ENCODE measurements around the gene ZNF778.
"Not testable (repeated sequence)": the region's sequence is repeated elsewhere in the genome, so short reads cannot be mapped to it uniquely, and the experiment has no call there.

Gene ZNF778

DNA sequence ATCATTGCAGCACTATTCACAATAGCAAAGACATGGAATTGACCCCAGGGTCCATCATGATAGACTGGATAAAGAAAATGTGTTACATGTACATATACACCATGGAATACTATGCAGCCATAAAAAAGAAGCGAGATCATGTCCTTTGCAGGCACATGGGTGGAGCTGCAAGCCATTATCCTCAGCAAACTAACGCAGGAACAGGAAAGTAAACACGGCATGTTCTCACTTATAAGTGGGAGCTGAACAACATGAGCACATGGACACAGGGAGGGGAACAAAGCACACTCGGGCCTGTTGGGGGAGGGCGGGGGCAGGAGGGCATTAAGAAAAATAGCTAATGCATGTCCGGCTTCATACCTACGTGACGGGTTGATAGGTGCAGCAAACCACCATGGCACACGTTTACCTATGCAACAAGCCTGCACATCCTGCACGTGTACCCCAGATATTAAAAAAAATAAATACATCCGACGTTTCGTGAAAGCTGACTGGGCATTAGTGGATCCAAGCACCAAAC, 28.9 kb downstream of the ZNF778 start:
- Mint-ChIP-seq H3K27ac (no peak overlapping the region), H3K4me1 (peaks cover 14% of the 10 kb centered on the region), H3K4me3 (peak overlapping the region; percentile 67), H3K36me3 (peaks cover 10% of the 10 kb centered on the region), H3K27me3 (no peaks in the 10 kb centered on the region), H3K9me3 (peaks cover 9% of the 10 kb centered on the region)
- no peak for ATAC-seq

DNA sequence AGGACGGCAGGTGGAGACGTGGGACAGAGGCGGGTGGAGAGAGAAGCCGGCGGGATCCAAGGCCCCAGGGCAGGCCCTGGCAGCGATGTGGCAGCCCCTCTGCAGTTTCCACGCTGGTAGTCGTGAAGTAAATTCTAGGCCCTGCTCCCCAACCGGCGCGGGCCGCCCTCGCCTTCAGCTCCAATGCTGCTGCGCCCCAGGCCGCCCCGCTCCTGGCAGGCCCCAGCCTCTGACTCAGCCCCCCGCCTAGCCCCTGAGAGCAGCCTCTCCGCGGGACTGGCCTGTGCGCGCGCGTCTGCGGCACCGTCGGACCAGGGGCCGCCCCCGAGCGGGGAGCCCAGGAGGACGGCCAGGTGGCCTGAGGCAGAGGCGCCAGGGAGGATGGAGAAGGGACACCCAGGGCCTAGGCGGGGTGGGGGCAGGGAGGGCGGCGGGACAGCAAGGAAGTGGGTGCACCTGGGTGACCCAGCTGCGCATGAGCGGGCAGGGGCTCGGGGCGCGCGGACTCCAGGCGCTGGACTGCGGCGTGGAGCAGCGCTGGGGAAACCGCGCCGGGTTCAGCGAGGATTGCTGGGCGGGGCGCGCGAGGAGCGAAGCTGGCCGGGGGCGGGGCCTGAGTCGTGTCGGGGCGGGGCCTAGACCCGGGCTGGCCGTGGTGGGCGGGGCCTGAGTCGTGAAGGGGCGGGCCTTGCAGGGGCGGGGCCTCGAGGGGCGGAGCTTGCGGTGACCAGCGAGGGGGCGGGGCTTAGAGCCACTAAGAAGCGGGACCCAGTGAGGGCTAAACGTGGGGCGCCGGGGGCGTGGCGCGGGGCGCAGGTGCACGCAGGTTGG, 29.6 kb downstream of the ZNF778 start:
- Mint-ChIP-seq H3K36me3 (peaks cover 10% of the 10 kb centered on the region), H3K9me3 (peaks cover 12% of the 10 kb centered on the region), H3K27me3 (no peaks in the 10 kb centered on the region), H3K4me1 (peaks cover 10% of the 10 kb centered on the region), H3K27ac (no peak overlapping the region), H3K4me3 (peak overlapping the region; percentile 67)
- peak; percentile 92 for ATAC-seq

DNA sequence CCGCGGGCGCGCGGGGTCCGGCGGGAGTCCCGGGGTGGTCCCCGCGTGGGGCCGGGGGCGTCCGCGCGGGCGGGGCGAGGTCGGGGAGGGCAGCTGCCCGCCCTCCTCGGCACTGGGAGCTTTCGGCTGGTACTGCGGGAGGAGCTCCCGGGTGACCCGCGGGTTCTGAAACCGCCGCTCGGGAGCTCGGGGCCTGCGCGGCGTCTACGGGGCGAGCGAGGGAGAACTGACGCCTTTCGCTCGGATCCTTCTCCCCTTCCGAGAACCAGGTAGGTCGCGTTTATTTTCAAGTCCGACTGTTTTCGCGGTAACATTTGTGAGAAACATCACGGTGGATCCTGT, 30.2 kb downstream of the ZNF778 start:
- Mint-ChIP-seq H3K9me3 (peaks cover 12% of the 10 kb centered on the region), H3K4me3 (peak overlapping the region; percentile 67)
- not testable (repeated sequence) for ATAC-seq, H3K27ac Mint-ChIP-seq, H3K27me3 Mint-ChIP-seq, H3K36me3 Mint-ChIP-seq, H3K4me1 Mint-ChIP-seq

DNA sequence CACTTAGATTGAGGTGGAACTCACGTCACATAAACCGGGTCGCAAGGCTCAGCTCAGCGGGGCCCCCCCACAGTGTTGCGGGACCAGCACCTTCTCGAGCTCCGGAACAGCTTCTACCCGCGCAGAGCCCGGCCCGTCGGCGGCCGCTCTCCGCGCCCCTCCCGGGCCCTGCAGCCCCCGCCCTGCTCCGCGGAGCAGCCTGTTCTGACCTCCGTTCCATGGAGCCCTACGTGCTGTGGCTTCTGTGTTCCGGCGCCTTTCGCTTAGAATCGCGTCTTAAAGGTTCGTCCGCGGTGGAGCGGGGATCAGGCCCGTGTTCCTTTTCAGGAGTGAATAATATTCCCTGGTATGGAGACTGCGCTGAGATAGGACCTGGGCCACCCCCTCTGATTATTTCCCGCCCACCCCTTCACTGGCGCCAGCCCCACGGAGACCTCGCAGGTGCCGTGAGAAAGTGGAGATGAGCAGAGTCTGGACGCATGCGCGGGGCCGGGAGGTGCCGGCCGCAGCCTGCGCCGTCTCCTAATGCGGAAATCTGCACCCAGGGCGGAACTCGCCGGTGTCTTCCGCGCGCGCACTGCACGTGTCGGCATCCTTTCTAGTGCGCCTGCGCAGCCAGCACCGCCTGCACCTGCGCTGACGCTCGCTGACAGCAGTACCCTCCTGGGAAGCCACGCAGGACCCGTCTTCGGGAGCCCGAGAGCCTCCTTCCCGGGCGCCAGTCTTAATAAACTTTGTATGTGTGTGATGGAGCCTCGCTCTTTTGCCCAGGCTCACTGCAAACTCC, 30.9 kb downstream of the ZNF778 start:
- H3K4me1 Mint-ChIP-seq: no peaks in the 10 kb centered on the region
- H3K27ac Mint-ChIP-seq: no peak overlapping the region
- ATAC-seq: no peak
- peaks cover 10% of the 10 kb centered on the region for H3K36me3 Mint-ChIP-seq
- peaks cover 12% of the 10 kb centered on the region for H3K9me3 Mint-ChIP-seq
- H3K4me3 Mint-ChIP-seq: peak overlapping the region; percentile 41
- H3K27me3 Mint-ChIP-seq: no peaks in the 10 kb centered on the region

DNA sequence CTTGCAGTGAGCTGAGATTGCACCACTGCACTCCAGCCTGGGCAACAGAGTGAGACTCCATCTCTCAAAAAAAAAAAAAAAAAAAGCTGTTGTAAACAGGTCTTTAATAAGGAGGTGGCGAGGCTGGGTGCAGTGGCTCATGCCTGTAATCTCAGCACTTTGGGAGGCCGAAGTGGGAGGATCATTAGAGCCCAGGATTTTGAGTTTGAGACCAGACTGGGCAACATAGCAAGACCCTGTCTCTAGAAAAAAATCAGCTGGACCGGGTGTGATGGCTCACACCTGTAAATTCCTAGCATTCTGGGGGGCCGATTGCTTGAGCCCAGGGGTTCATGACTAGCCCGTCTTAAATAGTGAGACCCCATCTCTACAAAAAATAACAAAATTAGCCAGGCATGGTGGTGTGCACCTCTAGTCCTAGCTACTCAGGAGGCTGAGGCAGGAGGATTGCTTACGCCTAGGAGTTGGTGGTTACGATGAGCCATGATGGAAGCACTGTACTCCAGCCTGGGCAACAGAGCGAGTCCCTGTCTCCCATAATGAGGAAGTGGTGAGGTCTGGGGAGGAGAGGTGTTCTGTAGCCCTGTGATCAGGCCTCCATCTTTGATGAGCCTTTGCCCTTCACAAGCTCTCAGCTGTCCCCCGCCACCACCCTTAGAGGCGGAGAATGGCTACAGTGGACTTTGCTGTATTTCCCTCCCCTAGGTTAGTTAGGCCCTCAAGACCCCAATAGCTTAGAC, 36.2 kb downstream of the ZNF778 start:
- H3K9me3 Mint-ChIP-seq: peaks cover 12% of the 10 kb centered on the region
- no peak overlapping the region for H3K27ac Mint-ChIP-seq
- peaks cover 28% of the 10 kb centered on the region for H3K27me3 Mint-ChIP-seq
- H3K4me3 Mint-ChIP-seq: no peak overlapping the region
- no peak for ATAC-seq
- peaks cover 16% of the 10 kb centered on the region for H3K4me1 Mint-ChIP-seq
- H3K36me3 Mint-ChIP-seq: peaks cover 16% of the 10 kb centered on the region

DNA sequence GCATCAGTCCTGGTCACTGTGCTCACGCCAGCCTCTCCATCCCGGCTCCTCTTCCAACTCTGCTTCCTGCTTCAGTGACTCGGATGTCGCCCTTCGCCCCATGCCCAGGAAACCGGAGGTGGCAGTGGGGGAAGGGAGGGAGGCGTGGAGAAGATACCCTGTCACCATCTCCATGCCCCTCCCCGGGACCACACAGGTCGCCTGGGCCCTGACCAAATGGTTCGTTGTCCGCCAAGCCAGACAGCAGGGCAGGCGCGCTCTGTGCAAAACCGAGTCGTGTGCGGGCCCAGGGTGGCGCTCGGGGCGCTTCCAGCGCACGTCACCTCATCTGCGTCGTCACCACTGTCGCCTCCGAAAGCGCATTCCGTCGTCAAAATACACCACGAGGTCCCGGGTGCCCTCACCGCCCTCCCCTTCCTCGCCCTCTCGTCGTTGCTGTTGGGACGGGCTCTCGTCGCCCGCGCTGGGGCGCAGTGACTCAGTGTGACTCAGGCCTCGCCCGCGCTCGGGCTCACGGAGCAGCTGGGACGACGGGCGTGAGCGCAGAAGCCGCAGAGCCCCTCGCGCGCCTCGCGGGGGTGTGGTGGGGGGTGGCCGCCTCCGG, 39.2 kb downstream of the ZNF778 start:
- Mint-ChIP-seq H3K4me3 (peak overlapping the region; percentile 48), H3K4me1 (peaks cover 17% of the 10 kb centered on the region), H3K27ac (peak overlapping the region; percentile 39), H3K36me3 (peaks cover 7% of the 10 kb centered on the region), H3K9me3 (peaks cover 2% of the 10 kb centered on the region), H3K27me3 (peaks cover 38% of the 10 kb centered on the region)
- ATAC-seq: no peak

DNA sequence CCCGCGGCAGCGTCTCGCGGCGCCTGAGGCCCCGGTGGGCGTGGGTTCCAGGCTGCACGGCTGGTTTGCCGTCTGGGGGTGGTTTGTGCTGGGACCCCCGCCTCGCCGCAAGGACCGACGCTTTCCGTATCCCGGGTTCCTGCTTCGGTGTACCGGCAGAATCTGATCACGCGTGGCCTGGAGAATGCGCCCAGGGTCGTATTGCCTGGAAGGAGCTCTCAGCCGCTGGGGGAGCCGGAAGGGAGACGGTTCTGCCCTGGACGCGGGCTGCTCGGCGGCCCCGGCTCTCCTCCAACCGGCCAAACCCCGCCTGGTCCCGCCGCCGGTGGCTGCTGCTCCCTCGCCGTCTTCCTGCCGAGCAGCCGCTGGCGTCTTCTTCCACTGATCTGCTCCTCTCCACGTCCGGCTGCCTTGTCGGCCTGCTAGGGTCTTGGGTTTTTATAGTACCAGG, 39.8 kb downstream of the ZNF778 start:
- Mint-ChIP-seq H3K27ac (peak overlapping the region; percentile 73), H3K4me1 (peaks cover 23% of the 10 kb centered on the region), H3K9me3 (peaks cover under 1% of the 10 kb centered on the region), H3K27me3 (peaks cover 38% of the 10 kb centered on the region), H3K4me3 (peak overlapping the region; percentile 69), H3K36me3 (peaks cover 10% of the 10 kb centered on the region)
- ATAC-seq: no peak

DNA sequence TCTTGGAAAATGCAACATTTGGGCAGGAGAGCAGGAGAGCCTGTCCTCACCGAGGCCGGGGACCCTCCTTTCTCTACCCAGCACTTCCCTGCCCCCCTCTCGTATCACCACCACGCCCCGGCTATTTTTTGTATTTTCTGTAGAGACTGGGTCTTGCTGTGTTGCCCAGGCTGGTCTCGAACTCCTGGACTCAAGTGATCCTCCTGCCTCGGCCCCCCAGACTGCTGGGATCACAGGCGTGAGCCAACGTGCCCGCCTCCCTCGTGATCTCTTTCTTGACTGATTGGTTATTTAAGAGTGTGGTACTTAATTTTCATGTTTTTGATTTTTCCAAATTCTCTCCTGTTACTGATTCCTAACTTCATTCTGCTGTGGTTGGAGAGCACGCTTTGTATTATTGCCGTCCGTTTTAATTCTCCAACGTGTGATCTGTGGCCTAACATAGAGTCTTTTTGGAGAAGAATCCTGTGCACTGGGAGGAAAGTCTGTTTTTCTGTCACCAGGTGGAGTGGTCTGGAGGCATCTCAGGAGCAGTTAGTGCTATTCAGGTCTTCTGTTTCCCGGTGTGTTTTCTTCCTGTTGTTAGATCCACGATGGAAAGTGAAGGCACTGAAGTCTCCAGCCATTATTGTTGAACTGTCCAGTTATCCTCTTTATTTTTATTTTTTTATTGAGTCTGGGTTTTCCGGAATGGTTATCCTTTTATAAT, 40.4 kb downstream of the ZNF778 start:
- Mint-ChIP-seq H3K9me3 (peaks cover 2% of the 10 kb centered on the region), H3K4me1 (peaks cover 24% of the 10 kb centered on the region), H3K4me3 (peak overlapping the region; percentile 69), H3K27ac (peak overlapping the region; percentile 73), H3K36me3 (peaks cover 14% of the 10 kb centered on the region), H3K27me3 (peaks cover 38% of the 10 kb centered on the region)
- ATAC-seq: no peak

DNA sequence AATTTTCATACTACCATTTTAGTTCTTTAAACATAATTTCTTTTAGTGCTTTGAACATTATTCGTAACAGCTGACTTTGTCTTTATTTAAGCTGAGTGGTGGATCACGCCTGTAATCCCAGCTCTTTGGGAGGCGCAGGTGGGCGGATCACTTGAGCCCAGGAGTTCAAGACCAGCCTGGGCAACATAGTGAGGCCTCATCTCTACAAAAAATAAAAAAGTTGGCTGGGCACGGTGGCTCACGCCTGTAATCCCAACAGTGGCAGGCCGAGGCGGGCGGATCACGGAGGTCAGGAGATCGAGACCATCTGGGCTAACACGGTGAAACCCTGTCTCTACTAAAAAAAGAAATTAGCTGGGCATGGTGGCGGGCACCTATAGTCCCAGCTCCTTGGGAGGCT, 42.4 kb downstream of the ZNF778 start:
- H3K4me3 Mint-ChIP-seq, H3K9me3 Mint-ChIP-seq, H3K27ac Mint-ChIP-seq, ATAC-seq: not testable (repeated sequence)
- Mint-ChIP-seq H3K36me3 (peaks cover 25% of the 10 kb centered on the region), H3K27me3 (peaks cover 38% of the 10 kb centered on the region), H3K4me1 (peaks cover 18% of the 10 kb centered on the region)

DNA sequence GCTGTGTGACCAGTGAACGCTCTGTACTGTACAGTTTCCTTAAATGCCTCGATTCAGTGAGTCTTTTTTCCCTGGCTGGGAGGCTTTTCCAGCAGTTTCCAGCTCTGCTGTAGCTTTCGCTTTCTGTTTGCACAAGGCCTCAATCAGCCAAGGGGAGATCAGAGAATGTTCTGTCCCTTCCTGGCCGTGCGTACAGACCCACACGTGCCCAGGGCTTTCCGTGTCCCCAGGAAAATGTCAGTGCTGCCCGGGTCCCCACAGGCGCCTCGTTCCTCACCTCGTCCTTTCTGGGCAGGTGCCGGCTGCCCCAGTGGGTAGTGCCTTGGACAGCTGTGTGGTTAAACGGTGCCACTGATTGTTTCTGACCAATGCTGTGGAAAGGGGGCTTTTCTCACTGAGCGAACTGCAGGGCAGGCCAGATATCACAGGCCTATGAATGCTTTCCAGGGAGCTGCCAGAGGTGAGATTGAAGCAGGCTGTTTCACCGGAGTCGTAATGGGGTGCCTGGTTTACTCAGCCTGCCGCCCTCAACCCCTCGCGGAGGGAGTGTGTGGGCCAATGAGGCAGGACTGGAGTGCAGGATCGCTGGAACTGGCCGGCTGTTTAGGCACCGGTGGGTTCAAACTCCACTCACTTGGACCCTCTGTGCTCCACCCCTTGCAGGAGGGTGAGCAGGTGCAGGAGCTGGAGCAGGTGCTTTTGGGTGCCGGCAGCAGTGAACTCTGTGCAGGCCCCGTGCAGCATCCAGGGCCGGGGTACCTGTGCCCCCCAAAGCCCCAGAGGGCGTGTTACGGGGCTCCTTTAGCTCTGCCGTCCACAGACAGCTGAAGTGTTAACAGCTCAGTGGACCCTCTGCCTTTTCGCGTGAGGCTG, 44.4 kb downstream of the ZNF778 start:
- Mint-ChIP-seq H3K4me3 (no peak overlapping the region), H3K27ac (no peak overlapping the region), H3K9me3 (peaks cover 2% of the 10 kb centered on the region), H3K4me1 (peaks cover 18% of the 10 kb centered on the region), H3K27me3 (peaks cover 28% of the 10 kb centered on the region), H3K36me3 (peaks cover 41% of the 10 kb centered on the region)
- ATAC-seq: no peak

DNA sequence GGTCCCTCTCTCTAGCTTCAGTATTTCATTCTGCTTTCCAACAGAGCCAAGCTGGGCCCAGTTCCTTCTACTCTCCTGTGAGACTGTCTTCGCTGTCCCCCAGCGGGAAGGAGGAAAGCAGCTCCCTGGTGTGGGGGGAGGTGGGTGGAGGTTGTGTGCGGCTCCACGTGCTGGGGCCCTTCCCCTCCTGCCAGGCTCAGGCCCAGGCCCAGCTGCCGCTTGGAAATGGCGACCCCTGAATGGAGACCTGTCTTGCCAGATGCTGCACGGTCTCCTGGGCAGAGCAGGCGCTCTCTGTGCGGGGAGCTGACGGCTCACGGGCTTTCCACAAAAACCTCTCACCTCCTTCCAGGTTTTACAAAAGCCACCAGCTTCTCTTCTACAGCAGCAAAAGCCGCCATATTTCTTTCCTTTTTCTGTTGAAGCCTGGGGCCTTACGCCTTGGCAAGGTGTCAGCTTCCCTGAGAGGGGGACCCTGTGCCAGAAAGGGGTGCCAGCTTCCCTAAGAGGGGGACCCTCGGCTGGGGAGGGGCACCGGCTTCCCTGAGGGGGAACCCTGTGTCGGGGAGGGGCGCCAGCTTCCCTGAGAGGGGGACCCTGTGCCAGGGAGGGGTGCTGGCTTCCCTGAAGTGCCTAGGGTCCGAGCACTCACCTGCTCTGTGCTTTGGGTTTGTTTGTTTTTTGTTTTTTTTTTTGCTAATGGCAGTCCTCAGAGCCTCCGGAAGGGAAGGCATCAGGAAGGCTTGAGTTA, 47.5 kb downstream of the ZNF778 start:
- H3K27ac Mint-ChIP-seq: no peak overlapping the region
- ATAC-seq: no peak
- peaks cover 2% of the 10 kb centered on the region for H3K9me3 Mint-ChIP-seq
- H3K36me3 Mint-ChIP-seq: peaks cover 49% of the 10 kb centered on the region
- peaks cover 8% of the 10 kb centered on the region for H3K4me1 Mint-ChIP-seq
- H3K27me3 Mint-ChIP-seq: no peaks in the 10 kb centered on the region
- no peak overlapping the region for H3K4me3 Mint-ChIP-seq

DNA sequence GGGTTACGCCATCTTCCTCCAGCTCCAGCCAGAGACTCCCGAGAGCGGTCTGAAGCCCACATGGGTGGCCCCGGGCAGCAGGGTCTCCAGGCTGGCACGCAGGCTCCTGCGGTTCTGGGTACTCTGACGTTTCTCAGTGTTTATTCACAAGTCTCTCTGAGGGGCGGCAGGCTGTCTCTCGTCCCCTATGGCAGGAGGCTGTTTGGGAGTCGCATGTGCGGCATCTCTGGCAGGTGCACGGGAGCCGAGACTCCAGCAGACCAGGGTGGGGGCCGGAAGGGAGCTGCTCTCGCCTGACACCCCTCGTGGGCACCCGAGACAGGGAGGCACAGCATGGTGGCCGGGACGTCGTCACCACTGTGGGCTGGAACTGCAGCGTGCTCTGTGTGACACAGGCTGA, 48.1 kb downstream of the ZNF778 start:
- Mint-ChIP-seq H3K36me3 (peaks cover 55% of the 10 kb centered on the region), H3K4me1 (peaks cover 8% of the 10 kb centered on the region), H3K27ac (no peak overlapping the region), H3K4me3 (no peak overlapping the region), H3K27me3 (no peaks in the 10 kb centered on the region), H3K9me3 (peaks cover 2% of the 10 kb centered on the region)
- no peak for ATAC-seq

DNA sequence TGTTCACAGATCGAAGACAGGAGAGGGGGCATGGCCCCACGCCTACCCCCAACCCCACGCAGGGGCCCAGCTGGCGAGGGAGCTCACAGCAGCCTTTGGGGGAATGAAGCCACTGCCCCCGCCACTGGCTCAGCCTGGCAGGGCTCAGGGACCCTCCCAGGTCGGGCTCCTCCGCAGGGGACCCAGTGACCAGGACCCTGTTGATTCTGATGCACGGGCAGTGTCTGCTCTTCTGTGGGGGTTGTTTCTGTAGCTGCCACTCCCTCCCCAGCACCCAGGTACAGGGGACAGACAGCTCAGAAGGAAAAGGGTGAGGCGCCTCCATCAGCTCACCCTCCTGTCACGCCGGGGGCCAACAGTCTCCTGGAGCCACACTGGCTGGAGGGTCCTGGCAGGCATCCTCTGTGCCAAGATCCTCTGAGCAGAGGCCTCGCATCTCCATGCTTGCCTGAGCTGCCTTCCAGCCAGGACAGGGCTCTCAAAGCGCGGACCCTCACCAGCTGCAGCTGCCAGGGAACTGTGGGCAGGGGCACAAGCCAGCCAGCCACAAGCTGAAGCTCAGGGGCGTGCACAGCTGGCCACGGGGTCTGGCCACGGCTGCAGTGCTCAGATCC, 49.1 kb downstream of the ZNF778 start:
- ATAC-seq: no peak
- no peak overlapping the region for H3K4me3 Mint-ChIP-seq
- H3K4me1 Mint-ChIP-seq: peaks cover 8% of the 10 kb centered on the region
- H3K27me3 Mint-ChIP-seq: no peaks in the 10 kb centered on the region
- H3K9me3 Mint-ChIP-seq: peaks cover 2% of the 10 kb centered on the region
- peaks cover 63% of the 10 kb centered on the region for H3K36me3 Mint-ChIP-seq
- H3K27ac Mint-ChIP-seq: no peak overlapping the region

All from stimulated activated memory B cell treated with anti-CD40 and anti-IgM and Interleukin-4, amounts not matched to agents 10 μg/mL and 1 μg/mL and 100 μg/mL, for 72 hours (primary cell).